H54 (cell line): ENCODE measurements around the gene EPHB1.

ENCODE experiments used
- DNase-seq: peaks from one replicate; pipeline ENCODE4 v3.0.0; 2011; ENCODE audit warnings: low spot score, mixed read lengths; ENCODE audit not compliant: insufficient read length
- FAIRE-seq: peaks from 3 replicates; lab custom pipeline; 2011; peaks lifted over from hg19 to GRCh38; lab: Jason Lieb, UNC
- POLR2A ChIP-seq: IDR thresholded peaks from 2 replicates; pipeline ENCODE4 v1.6.1; 2011; ENCODE audit warnings: low read depth, mild to moderate bottlenecking, low read length

EPHB1 gene

DNA sequence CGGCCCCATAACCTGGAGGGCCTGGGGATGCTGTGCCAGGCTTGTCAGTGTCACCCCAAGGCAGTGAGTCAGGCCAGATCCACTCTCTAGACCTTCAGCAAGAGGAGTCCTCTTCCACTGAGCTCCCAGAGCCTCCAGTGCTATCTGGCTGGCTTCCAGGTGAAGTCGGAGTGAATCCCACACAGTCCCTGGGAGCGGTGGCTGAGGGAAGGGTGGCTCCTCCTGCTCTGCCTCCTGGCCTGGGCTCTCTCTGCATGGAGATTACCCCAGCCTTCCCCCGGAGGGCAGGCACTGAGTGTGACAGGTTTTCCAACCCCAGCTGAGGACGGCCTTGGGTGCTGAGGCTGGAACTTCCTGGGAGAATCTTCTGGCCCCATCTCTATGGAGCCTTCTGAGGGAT is 82.7 kb downstream of the EPHB1 start:
- FAIRE-seq (no peak), DNase-seq (no peak)
- TF ChIP-seq POLR2A, result no peak

GRCh38 chr3:134879990-134880389 is 84.9 kb downstream of the EPHB1 start:
- DNase-seq, result no peak
- FAIRE-seq, result no peak
- no peak for TF ChIP-seq POLR2A

- FAIRE-seq (no peak), DNase-seq (no peak)
- TF ChIP-seq POLR2A, result no peak
Observed at GRCh38 chr3:134880431-134880830, 85.4 kb downstream of the EPHB1 start.

DNA sequence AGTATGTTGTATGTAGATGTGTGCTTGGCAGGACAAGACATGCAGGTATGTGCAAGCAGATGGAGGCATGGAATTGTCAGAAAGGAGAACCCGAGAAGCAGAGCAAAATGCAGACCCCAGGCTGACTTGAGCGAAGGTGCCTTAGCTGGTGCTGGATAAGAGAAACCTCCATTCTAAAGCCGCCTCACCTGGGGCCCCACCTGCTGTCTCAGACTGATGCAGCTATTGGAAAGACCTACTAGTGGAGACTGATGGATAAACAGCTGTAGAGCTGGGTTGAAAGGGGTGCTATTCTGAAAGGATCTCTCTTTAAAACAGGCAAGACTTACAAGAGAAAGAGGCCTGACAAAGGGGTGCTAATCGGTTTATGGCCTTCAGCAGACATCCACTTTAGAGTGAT is 86.2 kb downstream of the EPHB1 start:
- no peak for DNase-seq
- FAIRE-seq, result no peak
- no peak for TF ChIP-seq POLR2A

DNA sequence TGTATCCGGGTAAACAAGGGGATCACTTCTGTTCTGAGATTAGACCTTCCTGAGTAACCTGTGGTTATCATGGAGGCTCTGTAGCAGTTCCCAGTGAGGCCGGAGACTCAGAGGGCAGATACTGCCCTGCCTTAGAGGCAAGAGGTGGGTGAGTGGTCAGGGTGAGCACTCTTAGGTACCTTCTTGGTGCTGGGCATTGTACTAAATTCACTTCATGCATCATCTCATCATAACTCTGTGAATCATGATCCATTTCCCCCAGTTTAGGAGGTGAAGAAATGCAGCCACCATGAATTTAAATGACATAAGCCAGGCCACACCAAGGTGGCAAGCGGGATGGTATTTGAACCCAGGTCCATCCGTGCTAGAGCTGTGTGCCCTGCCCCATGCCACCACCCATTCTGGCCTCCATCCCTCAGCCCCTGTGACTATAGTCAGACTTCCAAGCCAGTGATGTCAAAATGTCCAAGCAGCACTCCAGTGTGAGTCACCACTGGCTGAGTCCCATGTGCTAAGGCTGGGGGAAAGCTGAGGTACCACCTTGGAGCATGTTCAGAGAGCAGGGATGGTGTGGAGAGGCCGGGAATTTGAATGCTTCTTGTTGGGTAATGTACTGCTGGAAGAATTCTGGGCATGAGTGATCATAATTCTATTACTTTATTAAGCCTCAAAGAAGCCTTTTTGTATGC is 88.8 kb downstream of the EPHB1 start:
- no peak for TF ChIP-seq POLR2A
- DNase-seq (no peak), FAIRE-seq (no peak)

DNA sequence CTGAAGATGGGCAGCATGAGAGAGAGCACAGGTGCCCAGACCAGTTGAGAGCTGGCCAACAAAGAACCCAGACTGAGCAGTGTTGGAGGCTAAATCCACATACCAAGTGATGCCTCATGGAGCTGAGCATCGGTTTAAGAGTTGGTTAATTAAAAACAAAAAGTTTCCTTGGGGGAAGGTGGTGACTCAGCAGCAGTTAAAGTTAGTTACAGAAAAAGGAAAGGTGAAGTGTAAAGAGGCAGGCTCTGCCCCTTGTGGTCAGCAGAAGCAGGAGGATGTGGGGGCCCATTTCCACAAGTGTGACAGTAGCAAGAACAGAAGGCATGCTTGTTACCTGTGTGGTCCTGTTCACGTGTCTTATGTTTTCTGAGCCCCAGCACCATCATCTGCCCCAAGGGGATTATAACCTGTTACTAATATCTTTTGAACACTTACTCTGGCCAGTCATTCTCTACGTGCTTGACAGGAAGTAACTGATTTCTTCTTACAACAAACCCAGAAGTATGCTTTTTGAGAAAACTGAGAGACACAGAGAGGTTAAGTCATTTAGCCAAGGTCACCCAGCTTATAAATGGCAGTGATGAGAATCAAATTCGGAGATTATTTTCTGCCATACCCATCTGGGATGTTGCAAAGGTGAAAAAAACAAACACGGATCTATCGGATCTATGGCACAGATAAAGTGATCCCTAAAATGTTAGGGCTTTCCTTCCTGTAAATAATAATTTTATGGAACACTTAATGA is 91.0 kb downstream of the EPHB1 start:
- TF ChIP-seq POLR2A, result no peak
- no peak for FAIRE-seq
- DNase-seq, result no peak

- TF ChIP-seq POLR2A, result no peak
- no peak for DNase-seq
- no peak for FAIRE-seq
Observed at GRCh38 chr3:134886991-134887390, 91.9 kb downstream of the EPHB1 start.

DNA sequence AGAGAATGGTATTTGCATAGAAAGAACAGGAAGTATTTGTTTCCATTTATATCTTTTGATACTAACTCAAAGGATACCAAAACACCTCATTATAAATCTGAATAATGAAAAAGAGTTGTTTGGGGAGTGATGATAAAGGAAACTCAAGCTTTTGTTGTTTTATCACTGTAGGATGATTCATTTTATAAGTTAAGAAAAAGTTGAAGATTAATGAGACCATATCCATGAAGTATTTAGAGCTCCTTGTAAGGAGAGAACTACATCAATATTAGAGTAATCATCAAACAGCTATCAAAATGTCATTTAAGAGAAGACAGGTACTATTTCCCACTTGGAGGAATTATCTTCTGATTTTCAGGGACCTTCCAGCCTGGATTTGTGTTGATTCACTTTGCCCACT is 92.5 kb downstream of the EPHB1 start:
- no peak for DNase-seq
- no peak for TF ChIP-seq POLR2A
- no peak for FAIRE-seq

- TF ChIP-seq POLR2A, result no peak
- FAIRE-seq (no peak), DNase-seq (no peak)
Observed at GRCh38 chr3:134892326-134892725, 97.3 kb downstream of the EPHB1 start.

DNA sequence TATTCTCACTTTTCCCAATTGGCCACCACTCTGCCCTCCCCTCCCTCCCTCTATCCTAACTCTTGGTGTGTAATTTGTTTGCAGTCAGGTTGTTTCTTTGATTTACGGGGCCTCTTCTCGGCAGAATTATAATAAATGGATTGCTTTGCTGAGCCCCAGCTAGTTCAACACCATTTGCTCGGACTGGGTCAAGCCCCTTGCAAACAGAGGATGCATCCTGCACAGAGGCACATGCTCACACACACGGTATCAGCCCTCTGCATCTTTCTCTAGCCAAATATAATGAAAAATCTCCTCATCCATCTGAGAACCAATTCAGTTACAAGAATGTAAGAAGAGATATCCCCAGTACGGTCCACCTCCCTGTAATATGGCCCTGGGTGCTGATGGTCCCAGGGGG is 97.7 kb downstream of the EPHB1 start:
- FAIRE-seq, result no peak

DNA sequence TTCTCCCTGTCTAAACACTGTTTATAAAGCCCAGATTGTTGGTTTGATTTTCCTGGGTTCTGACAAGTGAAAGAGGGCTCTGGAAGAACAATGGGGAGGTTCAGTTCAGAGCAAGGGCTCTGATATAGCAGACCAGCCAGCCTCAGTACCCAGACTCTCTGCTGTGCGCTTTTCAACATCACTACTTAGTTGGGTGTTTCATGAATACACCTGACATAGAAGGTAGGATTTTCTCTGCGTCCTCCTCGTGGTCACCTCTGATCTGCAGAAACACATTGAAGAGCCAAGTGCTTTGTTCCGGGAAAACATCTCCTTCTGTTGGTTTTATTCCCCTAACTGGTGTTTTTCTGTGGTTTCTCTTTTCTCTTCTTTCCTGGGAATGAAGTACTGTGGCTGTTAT is 99.5 kb downstream of the EPHB1 start:
- DNase-seq (no peak), FAIRE-seq (no peak)
- TF ChIP-seq POLR2A, result no peak

More for the DNA sequence above, 97.7 kb downstream of the EPHB1 start:
- DNase-seq, result no peak
- no peak for TF ChIP-seq POLR2A

DNA sequence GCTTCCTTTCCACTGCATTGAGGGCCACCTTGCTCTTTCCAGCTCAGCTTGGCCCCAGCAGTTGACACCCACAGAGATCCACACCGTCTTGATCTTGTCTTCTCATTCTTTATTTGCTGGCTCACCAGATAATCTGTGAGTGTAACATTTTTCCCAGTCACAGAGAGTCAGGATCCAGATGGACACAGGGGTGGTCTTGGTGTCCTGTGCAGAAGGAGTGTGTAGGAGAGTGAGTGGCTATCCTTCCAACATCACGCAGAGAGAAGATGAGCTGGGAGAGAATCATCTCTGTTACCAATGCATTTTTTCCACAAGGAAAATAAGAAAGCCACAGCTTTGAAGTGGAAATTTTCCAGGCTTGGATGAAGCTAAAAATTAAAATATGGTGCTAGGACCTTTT is 100.1 kb downstream of the EPHB1 start:
- no peak for DNase-seq
- TF ChIP-seq POLR2A, result no peak
- no peak for FAIRE-seq

DNA sequence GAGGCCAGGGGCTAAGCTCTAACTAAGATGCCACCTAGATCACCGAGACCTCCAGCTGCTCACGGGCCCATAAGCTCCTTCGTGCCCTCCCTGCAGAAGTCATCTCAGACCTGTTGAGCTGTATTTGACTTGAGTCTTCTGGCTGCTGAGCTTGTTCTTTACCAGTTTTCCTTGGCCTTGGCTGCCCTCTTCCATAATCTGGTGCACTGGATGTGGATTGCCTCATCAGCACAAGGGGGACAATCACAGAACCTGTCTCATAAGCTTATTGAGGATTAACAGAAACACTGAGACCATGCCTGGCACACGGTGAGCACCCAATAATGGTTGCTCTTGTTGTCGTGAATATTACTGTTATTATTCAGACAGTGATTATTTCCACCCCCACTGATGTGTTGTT is 101.1 kb downstream of the EPHB1 start:
- DNase-seq (no peak), FAIRE-seq (no peak)
- no peak for TF ChIP-seq POLR2A

- FAIRE-seq (no peak), DNase-seq (no peak)
- TF ChIP-seq POLR2A, result no peak
Observed at GRCh38 chr3:134896696-134897095, 101.6 kb downstream of the EPHB1 start.

GRCh38 chr3:134897391-134898141 is 102.5 kb downstream of the EPHB1 start:
- FAIRE-seq (no peak), DNase-seq (no peak)
- no peak for TF ChIP-seq POLR2A
